PC-3 (cell line): ENCODE data around the gene LIM2. TPM values are rescaled to one million over a fixed set of nuclear protein-coding genes. Genes with fewer than 3 reads are reported as not detected.

ENCODE experiments used
- ATAC-seq: fragments of 200-7000 bp; cut with Tn5 transposase; 2 replicates; pipeline ENCODE4 v1.9.1; 2020; ENCODE audit warnings: mild to moderate bottlenecking, moderate library complexity
- BruUV-seq: library from RNA; stranded (reverse); fragments of 400-500 nt; replicated peaks from 2 replicates; lab custom pipeline; 2021; lab: Mats Ljungman, UMichigan
- CTCF ChIA-PET: fragments of 300-600 bp; sonication (Branson Sonifier 250); formaldehyde crosslinking; loops from one replicate; lab custom pipeline; 2022; ENCODE audit warnings: antibody characterized with exemption; lab: Charles Lee
- POLR2A ChIA-PET: fragments of 300-600 bp; sonication (Branson Sonifier 250); formaldehyde crosslinking; loops from one replicate; lab custom pipeline; 2022; ENCODE audit warnings: antibody characterized with exemption; ENCODE audit not compliant: unreplicated experiment; lab: Charles Lee
- DNase-seq: peaks from one replicate; pipeline ENCODE4 v3.0.0-alpha.2; 2015
- H2AFZ ChIP-seq: fragments of 300-600 bp; sonication (generic); 2 replicates; pipeline ENCODE4 v1.6.0; 2016; ENCODE audit warnings: antibody characterized with exemption, low read length
- H3F3A ChIP-seq: fragments of 300-600 bp; sonication (generic); one replicate; pipeline ENCODE4 v1.6.0; 2017; ENCODE audit warnings: antibody characterized with exemption, low read length, control low read depth, mild to moderate bottlenecking; ENCODE audit not compliant: unreplicated experiment
- H3K27ac ChIP-seq: fragments of 300-600 bp; sonication (generic); 2 replicates; pipeline ENCODE4 v1.5.1; 2016; ENCODE audit warnings: mild to moderate bottlenecking, low read length
- H3K27me3 ChIP-seq: fragments of 300-600 bp; sonication (generic); 2 replicates; pipeline ENCODE4 v1.6.1; 2016; ENCODE audit warnings: low read length, mixed read lengths
- H3K36me3 ChIP-seq: fragments of 300-600 bp; sonication (generic); 2 replicates; pipeline ENCODE4 v1.6.1; 2016; ENCODE audit warnings: low read depth, mixed run types, low read length, mixed read lengths
- H3K4me1 ChIP-seq: fragments of 300-600 bp; sonication (generic); 2 replicates; pipeline ENCODE4 v1.5.1; 2016; ENCODE audit warnings: low read length; ENCODE audit not compliant: insufficient read depth
- H3K4me2 ChIP-seq: fragments of 300-600 bp; sonication (generic); 2 replicates; pipeline ENCODE4 v1.6.0; 2016; ENCODE audit warnings: low read length
- H3K4me3 ChIP-seq: fragments of 300-600 bp; sonication (generic); 2 replicates; pipeline ENCODE4 v1.5.1; 2016; ENCODE audit warnings: mild to moderate bottlenecking, low read length, mixed read lengths
- H3K79me2 ChIP-seq: fragments of 300-600 bp; sonication (generic); 2 replicates; pipeline ENCODE4 v1.6.1; 2017; ENCODE audit warnings: low read length, mixed read lengths
- H3K9ac ChIP-seq: fragments of 300-600 bp; sonication (generic); 2 replicates; pipeline ENCODE4 v1.6.0; 2016; ENCODE audit warnings: mild to moderate bottlenecking, low read length
- H3K9me2 ChIP-seq: fragments of 300-600 bp; sonication (generic); replicated peaks from 2 replicates; pipeline ENCODE4 v1.6.1; 2016; ENCODE audit warnings: mixed run types, low read length, mixed read lengths
- H3K9me3 ChIP-seq: fragments of 300-600 bp; sonication (generic); 2 replicates; pipeline ENCODE4 v1.6.1; 2016; ENCODE audit warnings: low read length, mixed read lengths
- H4K20me1 ChIP-seq: fragments of 300-600 bp; sonication (generic); 2 replicates; pipeline ENCODE4 v1.6.1; 2016; ENCODE audit warnings: low read length, mixed read lengths
- EZH2 ChIP-seq: fragments of 300-600 bp; sonication (generic); IDR thresholded peaks from one replicate; pipeline ENCODE4 v1.6.1; 2017; ENCODE audit warnings: antibody characterized with exemption, mild to moderate bottlenecking, low read length; ENCODE audit not compliant: unreplicated experiment
- EZH2phosphoT487 ChIP-seq: fragments of 300-600 bp; sonication (generic); IDR thresholded peaks from 2 replicates; pipeline ENCODE4 v1.6.1; 2018; ENCODE audit warnings: mild to moderate bottlenecking, antibody characterized with exemption, low read length, borderline replicate concordance
- intact Hi-C: fragments of 100-400 bp; cut with micrococcal nuclease; formaldehyde crosslinking; loops from 2 replicates; pipeline ENCODE4 v1.9.0; 2023
- total RNA-seq: library from RNA; depleted of rRNA; stranded (reverse); fragments of >200 nt; gene quantifications from 2 replicates; pipeline ENCODE4 v1.2.3, GENCODE V29; 2014
- TF ChIP-seq, protein P1 (sequence below): fragments of 300-600 bp; sonication (generic); conservative IDR thresholded peaks from 2 replicates; pipeline ENCODE4 v1.5.1; 2017; ENCODE audit warnings: antibody characterized with exemption, low read depth, mild to moderate bottlenecking, low read length

Gene LIM2
- total RNA-seq, 1 experiment from 2014 or later: not detected

- H3F3A ChIP-seq: no peaks in the 10 kb centered on the region
- no TSS peak for BruUV-seq
- no peak overlapping the region for H3K4me2 ChIP-seq
- intact Hi-C loops: loop anchor here (5.0 kb wide), 1 partner anchor 180 kb away; no protein-coding TSS in a partner anchor
- TF ChIP-seq EZH2phosphoT487 (no peak), EZH2 (no peak)
- TF ChIP-seq, protein P1, sequence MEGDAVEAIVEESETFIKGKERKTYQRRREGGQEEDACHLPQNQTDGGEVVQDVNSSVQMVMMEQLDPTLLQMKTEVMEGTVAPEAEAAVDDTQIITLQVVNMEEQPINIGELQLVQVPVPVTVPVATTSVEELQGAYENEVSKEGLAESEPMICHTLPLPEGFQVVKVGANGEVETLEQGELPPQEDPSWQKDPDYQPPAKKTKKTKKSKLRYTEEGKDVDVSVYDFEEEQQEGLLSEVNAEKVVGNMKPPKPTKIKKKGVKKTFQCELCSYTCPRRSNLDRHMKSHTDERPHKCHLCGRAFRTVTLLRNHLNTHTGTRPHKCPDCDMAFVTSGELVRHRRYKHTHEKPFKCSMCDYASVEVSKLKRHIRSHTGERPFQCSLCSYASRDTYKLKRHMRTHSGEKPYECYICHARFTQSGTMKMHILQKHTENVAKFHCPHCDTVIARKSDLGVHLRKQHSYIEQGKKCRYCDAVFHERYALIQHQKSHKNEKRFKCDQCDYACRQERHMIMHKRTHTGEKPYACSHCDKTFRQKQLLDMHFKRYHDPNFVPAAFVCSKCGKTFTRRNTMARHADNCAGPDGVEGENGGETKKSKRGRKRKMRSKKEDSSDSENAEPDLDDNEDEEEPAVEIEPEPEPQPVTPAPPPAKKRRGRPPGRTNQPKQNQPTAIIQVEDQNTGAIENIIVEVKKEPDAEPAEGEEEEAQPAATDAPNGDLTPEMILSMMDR: no peak
- H4K20me1 ChIP-seq: no peaks in the 10 kb centered on the region
- POLR2A ChIA-PET: no interaction called here
- ATAC-seq (no peak), DNase-seq (no peak)
- H3K9me2 ChIP-seq: no peaks in the 10 kb centered on the region
- H3K4me3 ChIP-seq: no peak overlapping the region
- peaks cover 15% of the 10 kb centered on the region; the same call in 1 of the 2 replicates for H3K4me1 ChIP-seq
- H3K9ac ChIP-seq: no peak overlapping the region
- no peak overlapping the region for H2AFZ ChIP-seq
- CTCF ChIA-PET: no interaction called here
- no peak overlapping the region for H3K27ac ChIP-seq
- H3K27me3 ChIP-seq: no peaks in the 10 kb centered on the region
- H3K36me3 ChIP-seq: no peaks in the 10 kb centered on the region
- no peaks in the 10 kb centered on the region for H3K9me3 ChIP-seq
- H3K79me2 ChIP-seq: no peaks in the 10 kb centered on the region
Observed at GRCh38 chr19:51337141-51337860, 50.5 kb downstream of the LIM2 start.

DNA sequence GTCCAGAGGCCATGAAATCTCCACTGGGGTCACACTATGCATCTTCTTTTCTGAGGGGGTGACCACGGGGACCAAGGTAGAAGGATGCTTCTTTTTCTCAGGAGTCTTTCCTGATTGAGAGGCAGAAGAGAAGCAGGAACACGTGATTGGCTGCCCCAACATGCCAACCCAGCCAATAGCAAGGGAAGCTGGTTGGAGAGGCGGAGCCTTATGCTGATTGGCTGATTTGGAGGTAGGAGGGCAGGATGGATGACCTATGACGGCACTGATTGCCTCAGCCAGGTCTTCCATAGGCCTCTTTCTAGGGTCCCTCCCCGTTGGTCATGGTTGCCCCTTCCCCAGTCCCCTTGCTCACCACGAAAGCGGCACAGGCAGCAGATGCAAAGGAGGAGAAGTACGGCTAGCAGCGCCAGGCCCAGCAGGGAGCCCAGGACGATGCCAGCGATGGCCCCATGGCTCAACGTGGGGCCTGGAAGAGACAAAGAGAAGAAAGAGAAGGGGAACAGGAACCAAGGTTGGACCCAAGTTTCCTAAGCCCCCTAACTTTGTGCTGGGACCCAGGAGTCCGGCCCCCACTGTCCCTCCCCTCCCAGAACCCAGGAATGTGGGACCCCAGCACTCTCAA, 53.8 kb downstream of the LIM2 start:
- ATAC-seq (no peak), DNase-seq (peak; percentile 25)
- H3K9me2 ChIP-seq: no peaks in the 10 kb centered on the region
- 0 out of 2 replicates have a peak, but pooled peaks cover 4% of the 10 kb centered on the region for H3K4me1 ChIP-seq
- H3F3A ChIP-seq: no peaks in the 10 kb centered on the region
- H3K36me3 ChIP-seq: no peaks in the 10 kb centered on the region
- intact Hi-C loops: no loop called here
- H3K9me3 ChIP-seq: no peaks in the 10 kb centered on the region
- ChIA-PET POLR2A (no interaction called here), CTCF (no interaction called here)
- H3K27me3 ChIP-seq: no peaks in the 10 kb centered on the region
- BruUV-seq: no TSS peak
- no peak overlapping the region for H2AFZ ChIP-seq
- TF ChIP-seq, protein P1: no peak
- TF ChIP-seq EZH2 (no peak), EZH2phosphoT487 (no peak)
- no peak overlapping the region for H3K4me2 ChIP-seq
- H3K4me3 ChIP-seq: no peak overlapping the region
- H3K27ac ChIP-seq: no peak overlapping the region
- no peaks in the 10 kb centered on the region for H3K79me2 ChIP-seq
- H3K9ac ChIP-seq: no peak overlapping the region
- no peaks in the 10 kb centered on the region for H4K20me1 ChIP-seq

- ChIA-PET POLR2A (no interaction called here), CTCF (no interaction called here)
- Histone ChIP-seq H3K9ac (no peak overlapping the region), H3K27me3 (no peaks in the 10 kb centered on the region), H3K4me2 (no peak overlapping the region), H3F3A (no peaks in the 10 kb centered on the region), H3K4me1 (no peaks in the 10 kb centered on the region), H3K4me3 (no peak overlapping the region), H2AFZ (no peak overlapping the region), H3K27ac (no peak overlapping the region), H3K9me2 (no peaks in the 10 kb centered on the region), H3K9me3 (no peaks in the 10 kb centered on the region), H3K36me3 (no peaks in the 10 kb centered on the region), H3K79me2 (no peaks in the 10 kb centered on the region), H4K20me1 (no peaks in the 10 kb centered on the region)
- TF ChIP-seq, protein P1: no peak
- no peak for TF ChIP-seq EZH2phosphoT487
- no peak for TF ChIP-seq EZH2
- ATAC-seq (no peak), DNase-seq (no peak)
- intact Hi-C loops: no loop called here
- TSS peak; percentile 31 for BruUV-seq
Observed at GRCh38 chr19:51331716-51332115, 56.1 kb downstream of the LIM2 start.
